Lung microvascular endothelial cell (primary cell): ENCODE measurements around the gene PCCB. TPM values are rescaled to one million over a fixed set of nuclear protein-coding genes. Genes with fewer than 3 reads are reported as not detected.

ENCODE experiments used
- total RNA-seq: library from RNA; depleted of rRNA; stranded (reverse); fragments of >200 nt; gene quantifications from 2 replicates; pipeline ENCODE4 v1.2.1, GENCODE V29; 2014

Gene PCCB
- total RNA-seq, 1 donor from 2014 or later, result 34.7 TPM

Other genes with a start within 250 kb of the PCCB start
- gene MSL2, start 54.0 kb upstream of the PCCB start, total RNA-seq, result 6.5 and 8.9 TPM in 2 replicates